ENCODE data around the gene DPF3. TPM values are rescaled to one million over a fixed set of nuclear protein-coding genes. Genes with fewer than 3 reads are reported as not detected.
A peak's percentile ranks its signal among the peaks of the same experiment; 100 is the strongest.

DPF3 gene
- total and polyA plus RNA-seq, 2 of the 13 experiments (the other 11 are each of a cell fraction or from before 2014, with no cell fraction given): 0.09 to 0.60 TPM

DNA sequence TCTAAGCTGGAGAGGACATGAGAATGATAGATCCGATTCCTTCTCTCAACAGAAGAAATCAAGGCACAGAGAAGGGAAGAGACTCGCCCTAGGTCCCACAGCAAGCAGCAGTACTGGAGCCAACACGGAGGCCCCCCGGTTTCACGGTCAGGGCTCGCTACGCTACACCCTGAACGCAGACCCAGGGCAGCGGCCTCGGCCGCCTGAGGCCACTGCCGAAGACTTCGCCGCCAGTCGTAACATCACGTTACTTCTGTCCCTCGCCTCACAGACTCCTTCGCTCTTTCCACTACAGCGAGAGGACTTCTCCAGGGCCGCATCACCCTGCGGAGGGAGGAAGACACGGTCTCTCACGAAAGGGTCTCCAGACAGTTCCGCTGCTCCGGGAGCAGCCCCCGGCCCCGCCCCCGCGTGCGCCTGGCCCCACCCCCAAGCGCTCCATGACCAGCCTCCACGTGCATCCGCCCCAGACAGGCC lies 32.0 kb upstream of the DPF3 start (continued):
- TF ChIP-seq, protein P1, sequence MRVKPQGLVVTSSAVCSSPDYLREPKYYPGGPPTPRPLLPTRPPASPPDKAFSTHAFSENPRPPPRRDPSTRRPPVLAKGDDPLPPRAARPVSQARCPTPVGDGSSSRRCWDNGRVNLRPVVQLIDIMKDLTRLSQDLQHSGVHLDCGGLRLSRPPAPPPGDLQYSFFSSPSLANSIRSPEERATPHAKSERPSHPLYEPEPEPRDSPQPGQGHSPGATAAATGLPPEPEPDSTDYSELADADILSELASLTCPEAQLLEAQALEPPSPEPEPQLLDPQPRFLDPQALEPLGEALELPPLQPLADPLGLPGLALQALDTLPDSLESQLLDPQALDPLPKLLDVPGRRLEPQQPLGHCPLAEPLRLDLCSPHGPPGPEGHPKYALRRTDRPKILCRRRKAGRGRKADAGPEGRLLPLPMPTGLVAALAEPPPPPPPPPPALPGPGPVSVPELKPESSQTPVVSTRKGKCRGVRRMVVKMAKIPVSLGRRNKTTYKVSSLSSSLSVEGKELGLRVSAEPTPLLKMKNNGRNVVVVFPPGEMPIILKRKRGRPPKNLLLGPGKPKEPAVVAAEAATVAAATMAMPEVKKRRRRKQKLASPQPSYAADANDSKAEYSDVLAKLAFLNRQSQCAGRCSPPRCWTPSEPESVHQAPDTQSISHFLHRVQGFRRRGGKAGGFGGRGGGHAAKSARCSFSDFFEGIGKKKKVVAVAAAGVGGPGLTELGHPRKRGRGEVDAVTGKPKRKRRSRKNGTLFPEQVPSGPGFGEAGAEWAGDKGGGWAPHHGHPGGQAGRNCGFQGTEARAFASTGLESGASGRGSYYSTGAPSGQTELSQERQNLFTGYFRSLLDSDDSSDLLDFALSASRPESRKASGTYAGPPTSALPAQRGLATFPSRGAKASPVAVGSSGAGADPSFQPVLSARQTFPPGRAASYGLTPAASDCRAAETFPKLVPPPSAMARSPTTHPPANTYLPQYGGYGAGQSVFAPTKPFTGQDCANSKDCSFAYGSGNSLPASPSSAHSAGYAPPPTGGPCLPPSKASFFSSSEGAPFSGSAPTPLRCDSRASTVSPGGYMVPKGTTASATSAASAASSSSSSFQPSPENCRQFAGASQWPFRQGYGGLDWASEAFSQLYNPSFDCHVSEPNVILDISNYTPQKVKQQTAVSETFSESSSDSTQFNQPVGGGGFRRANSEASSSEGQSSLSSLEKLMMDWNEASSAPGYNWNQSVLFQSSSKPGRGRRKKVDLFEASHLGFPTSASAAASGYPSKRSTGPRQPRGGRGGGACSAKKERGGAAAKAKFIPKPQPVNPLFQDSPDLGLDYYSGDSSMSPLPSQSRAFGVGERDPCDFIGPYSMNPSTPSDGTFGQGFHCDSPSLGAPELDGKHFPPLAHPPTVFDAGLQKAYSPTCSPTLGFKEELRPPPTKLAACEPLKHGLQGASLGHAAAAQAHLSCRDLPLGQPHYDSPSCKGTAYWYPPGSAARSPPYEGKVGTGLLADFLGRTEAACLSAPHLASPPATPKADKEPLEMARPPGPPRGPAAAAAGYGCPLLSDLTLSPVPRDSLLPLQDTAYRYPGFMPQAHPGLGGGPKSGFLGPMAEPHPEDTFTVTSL (CRISPR knock-in tag; IDR thresholded peaks at IDR 0.05; ENCODE audit: borderline replicate concordance): no peak
- no peak for TF ChIP-seq NKX3-1 (CRISPR knock-in tag; IDR thresholded peaks at IDR 0.05)
- no peak for TF ChIP-seq JUNB (CRISPR knock-in tag; IDR thresholded peaks at IDR 0.05; ENCODE audit: borderline replicate concordance)
- TF ChIP-seq ZNF883 (CRISPR knock-in tag; IDR thresholded peaks at IDR 0.05; ENCODE audit: not compliant biosample characterization): no peak
- TF ChIP-seq MIER2 (CRISPR knock-in tag; IDR thresholded peaks at IDR 0.05): 0 out of 2 replicates have a peak, but pooled peaks have one; percentile 6
- no peak for TF ChIP-seq ZNF337 (CRISPR knock-in tag; IDR thresholded peaks at IDR 0.05; ENCODE audit: borderline replicate concordance, low read depth)
- TF ChIP-seq, protein P2, sequence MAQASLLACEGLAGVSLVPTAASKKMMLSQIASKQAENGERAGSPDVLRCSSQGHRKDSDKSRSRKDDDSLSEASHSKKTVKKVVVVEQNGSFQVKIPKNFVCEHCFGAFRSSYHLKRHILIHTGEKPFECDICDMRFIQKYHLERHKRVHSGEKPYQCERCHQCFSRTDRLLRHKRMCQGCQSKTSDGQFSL (CRISPR knock-in tag; IDR thresholded peaks at IDR 0.05): no peak
- TF ChIP-seq, protein P3, sequence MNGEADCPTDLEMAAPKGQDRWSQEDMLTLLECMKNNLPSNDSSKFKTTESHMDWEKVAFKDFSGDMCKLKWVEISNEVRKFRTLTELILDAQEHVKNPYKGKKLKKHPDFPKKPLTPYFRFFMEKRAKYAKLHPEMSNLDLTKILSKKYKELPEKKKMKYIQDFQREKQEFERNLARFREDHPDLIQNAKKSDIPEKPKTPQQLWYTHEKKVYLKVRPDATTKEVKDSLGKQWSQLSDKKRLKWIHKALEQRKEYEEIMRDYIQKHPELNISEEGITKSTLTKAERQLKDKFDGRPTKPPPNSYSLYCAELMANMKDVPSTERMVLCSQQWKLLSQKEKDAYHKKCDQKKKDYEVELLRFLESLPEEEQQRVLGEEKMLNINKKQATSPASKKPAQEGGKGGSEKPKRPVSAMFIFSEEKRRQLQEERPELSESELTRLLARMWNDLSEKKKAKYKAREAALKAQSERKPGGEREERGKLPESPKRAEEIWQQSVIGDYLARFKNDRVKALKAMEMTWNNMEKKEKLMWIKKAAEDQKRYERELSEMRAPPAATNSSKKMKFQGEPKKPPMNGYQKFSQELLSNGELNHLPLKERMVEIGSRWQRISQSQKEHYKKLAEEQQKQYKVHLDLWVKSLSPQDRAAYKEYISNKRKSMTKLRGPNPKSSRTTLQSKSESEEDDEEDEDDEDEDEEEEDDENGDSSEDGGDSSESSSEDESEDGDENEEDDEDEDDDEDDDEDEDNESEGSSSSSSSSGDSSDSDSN (CRISPR knock-in tag; IDR thresholded peaks at IDR 0.05): no peak
- TF ChIP-seq, protein P4, sequence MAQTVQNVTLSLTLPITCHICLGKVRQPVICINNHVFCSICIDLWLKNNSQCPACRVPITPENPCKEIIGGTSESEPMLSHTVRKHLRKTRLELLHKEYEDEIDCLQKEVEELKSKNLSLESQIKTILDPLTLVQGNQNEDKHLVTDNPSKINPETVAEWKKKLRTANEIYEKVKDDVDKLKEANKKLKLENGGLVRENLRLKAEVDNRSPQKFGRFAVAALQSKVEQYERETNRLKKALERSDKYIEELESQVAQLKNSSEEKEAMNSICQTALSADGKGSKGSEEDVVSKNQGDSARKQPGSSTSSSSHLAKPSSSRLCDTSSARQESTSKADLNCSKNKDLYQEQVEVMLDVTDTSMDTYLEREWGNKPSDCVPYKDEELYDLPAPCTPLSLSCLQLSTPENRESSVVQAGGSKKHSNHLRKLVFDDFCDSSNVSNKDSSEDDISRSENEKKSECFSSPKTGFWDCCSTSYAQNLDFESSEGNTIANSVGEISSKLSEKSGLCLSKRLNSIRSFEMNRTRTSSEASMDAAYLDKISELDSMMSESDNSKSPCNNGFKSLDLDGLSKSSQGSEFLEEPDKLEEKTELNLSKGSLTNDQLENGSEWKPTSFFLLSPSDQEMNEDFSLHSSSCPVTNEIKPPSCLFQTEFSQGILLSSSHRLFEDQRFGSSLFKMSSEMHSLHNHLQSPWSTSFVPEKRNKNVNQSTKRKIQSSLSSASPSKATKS (CRISPR knock-in tag; IDR thresholded peaks at IDR 0.05): 0 out of 2 replicates have a peak, but pooled peaks have one; percentile 29
